Astrocyte (in vitro differentiated cells and primary cell): ENCODE data around the gene INPP4B.

Source experiments
- EZH2 ChIP-seq: IDR thresholded peaks from 2 replicates; pipeline ENCODE4 v1.6.1; 2012; ENCODE audit warnings: mild to moderate bottlenecking, low read length, inconsistent platforms; ENCODE audit not compliant: insufficient read depth
- TF ChIP-seq, protein P1 (sequence below): IDR thresholded peaks from 2 replicates; pipeline ENCODE4 v1.5.1; 2011; ENCODE audit warnings: low read depth, mild to moderate bottlenecking, inconsistent platforms, low read length, moderate library complexity; ENCODE audit not compliant: insufficient read depth

DNA sequence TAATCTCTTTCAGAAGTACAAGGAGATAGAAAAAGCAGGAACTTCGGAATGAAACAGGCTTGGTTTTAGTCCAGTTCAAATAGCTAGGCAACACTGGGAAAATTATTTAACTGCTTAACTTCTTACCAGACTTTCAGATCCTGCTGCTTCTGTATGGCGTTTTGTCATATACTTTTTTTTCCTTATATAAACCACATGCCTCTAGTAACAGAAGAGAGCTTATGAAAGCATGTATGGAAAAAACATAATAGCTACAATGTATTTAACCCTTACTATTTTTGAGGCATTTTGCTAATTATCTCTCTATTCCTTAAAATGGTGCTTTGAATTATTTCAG lies 439.6 kb downstream of the INPP4B start:
- TF ChIP-seq, protein P1, sequence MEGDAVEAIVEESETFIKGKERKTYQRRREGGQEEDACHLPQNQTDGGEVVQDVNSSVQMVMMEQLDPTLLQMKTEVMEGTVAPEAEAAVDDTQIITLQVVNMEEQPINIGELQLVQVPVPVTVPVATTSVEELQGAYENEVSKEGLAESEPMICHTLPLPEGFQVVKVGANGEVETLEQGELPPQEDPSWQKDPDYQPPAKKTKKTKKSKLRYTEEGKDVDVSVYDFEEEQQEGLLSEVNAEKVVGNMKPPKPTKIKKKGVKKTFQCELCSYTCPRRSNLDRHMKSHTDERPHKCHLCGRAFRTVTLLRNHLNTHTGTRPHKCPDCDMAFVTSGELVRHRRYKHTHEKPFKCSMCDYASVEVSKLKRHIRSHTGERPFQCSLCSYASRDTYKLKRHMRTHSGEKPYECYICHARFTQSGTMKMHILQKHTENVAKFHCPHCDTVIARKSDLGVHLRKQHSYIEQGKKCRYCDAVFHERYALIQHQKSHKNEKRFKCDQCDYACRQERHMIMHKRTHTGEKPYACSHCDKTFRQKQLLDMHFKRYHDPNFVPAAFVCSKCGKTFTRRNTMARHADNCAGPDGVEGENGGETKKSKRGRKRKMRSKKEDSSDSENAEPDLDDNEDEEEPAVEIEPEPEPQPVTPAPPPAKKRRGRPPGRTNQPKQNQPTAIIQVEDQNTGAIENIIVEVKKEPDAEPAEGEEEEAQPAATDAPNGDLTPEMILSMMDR: no peak
- no peak for TF ChIP-seq EZH2
